SK-N-SH (cell line): ENCODE data around the gene IQGAP2. TPM values are rescaled to one million over a fixed set of nuclear protein-coding genes. Genes with fewer than 3 reads are reported as not detected.

ENCODE experiments used
- CTCF ChIA-PET: fragments of 300-600, 350-600 bp; formaldehyde crosslinking; extraction: SDS; loops from one replicate; lab custom pipeline; 2021; lab: Yijun Ruan, JAX
- POLR2A ChIA-PET: fragments of 350-600 bp; sonication (Branson Sonifier 250); formaldehyde crosslinking; extraction: SDS; loops from one replicate; lab custom pipeline; 2020; ENCODE audit warnings: antibody characterized with exemption, inconsistent platforms; lab: Yijun Ruan, JAX
- DNase-seq: peaks from one replicate; pipeline ENCODE4 v3.0.0; 2012
- H2AFZ ChIP-seq: fragments of 200-600 bp; sonication (generic); 2 replicates; pipeline ENCODE4 v1.8.1; 2016; ENCODE audit warnings: antibody characterized with exemption, mild to moderate bottlenecking, low read depth
- H3F3A ChIP-seq: fragments of 200-600 bp; sonication (generic); replicated peaks from 2 replicates; pipeline ENCODE3; 2016; ENCODE audit warnings: antibody characterized with exemption, mild to moderate bottlenecking; ENCODE audit not compliant: insufficient read depth
- H3K27ac ChIP-seq, 2 experiments: fragments of 200-500 bp in 1 of 2; fragments of 200-600 bp in 1 of 2; sonication (Bioruptor generic) in 1 of 2; sonication (generic), shearing (Covaris generic) in 1 of 2; 2 replicates each; pipeline versions ENCODE4 v1.5.1 to v1.6.1; 2014 to 2016; ENCODE audit warnings: low read depth in 2 of 2, inconsistent platforms in 1 of 2, low read length in 1 of 2, mild to moderate bottlenecking in 1 of 2, mixed read lengths in 1 of 2
- H3K27me3 ChIP-seq: fragments of 200-600 bp; sonication (generic), shearing (Covaris generic); 2 replicates; pipeline ENCODE4 v1.6.1; 2016; ENCODE audit warnings: mixed run types; ENCODE audit not compliant: insufficient read depth
- H3K36me3 ChIP-seq, 2 experiments: fragments of 200-500 bp in 1 of 2; fragments of 200-600 bp in 1 of 2; sonication (Bioruptor generic) in 1 of 2; sonication (generic) in 1 of 2; replicated peaks in 1 of 2; 2 replicates each; pipeline versions ENCODE3 to v1.5.1; 2014 to 2016; ENCODE audit warnings: low read length in 1 of 2, mild to moderate bottlenecking in 1 of 2; ENCODE audit not compliant: insufficient read depth in 2 of 2, control insufficient read depth in 1 of 2
- H3K4me1 ChIP-seq, 2 experiments: fragments of 200-500 bp in 1 of 2; fragments of 200-600 bp in 1 of 2; sonication (Bioruptor generic) in 1 of 2; sonication (generic), shearing (Covaris generic) in 1 of 2; 2 replicates each; pipeline versions ENCODE4 v1.5.1 to v1.6.1; 2014 to 2016; ENCODE audit warnings: low read depth in 1 of 2, low read length in 1 of 2, mixed run types in 1 of 2; ENCODE audit not compliant: insufficient read depth in 2 of 2, control insufficient read depth in 1 of 2
- H3K4me2 ChIP-seq: fragments of 200-600 bp; sonication (generic), shearing (Covaris generic); 2 replicates; pipeline ENCODE4 v1.6.1; 2017; ENCODE audit warnings: mixed run types
- H3K4me3 ChIP-seq, 2 experiments: fragments of 200-500 bp in 1 of 2; fragments of 200-600 bp in 1 of 2; sonication (Bioruptor generic) in 1 of 2; sonication (generic), shearing (Covaris generic) in 1 of 2; 2 replicates each; pipeline versions ENCODE4 v1.5.1 to v1.8.1; 2014 to 2016; ENCODE audit warnings: low read depth in 2 of 2, inconsistent platforms in 1 of 2, low read length in 1 of 2, mild to moderate bottlenecking in 1 of 2, mixed read lengths in 1 of 2, moderate library complexity in 1 of 2
- H3K79me2 ChIP-seq: fragments of 200-600 bp; sonication (generic); 2 replicates; pipeline ENCODE4 v1.8.1; 2017; ENCODE audit warnings: mild to moderate bottlenecking; ENCODE audit not compliant: insufficient read depth
- H3K9ac ChIP-seq: fragments of 200-600 bp; sonication (generic); 2 replicates; pipeline ENCODE4 v1.6.1; 2017; ENCODE audit warnings: mixed run types
- H3K9me2 ChIP-seq: fragments of 200-600 bp; sonication (generic); 2 replicates; pipeline ENCODE4 v1.6.1; 2017; ENCODE audit warnings: mixed run types
- H3K9me3 ChIP-seq: fragments of 200-600 bp; sonication (generic); 2 replicates; pipeline ENCODE4 v1.6.1; 2017; ENCODE audit warnings: mixed run types, mild to moderate bottlenecking, moderate library complexity
- H4K20me1 ChIP-seq: fragments of 200-600 bp; sonication (generic); 2 replicates; pipeline ENCODE4 v1.6.1; 2017; ENCODE audit warnings: mild to moderate bottlenecking, mixed run types; ENCODE audit not compliant: insufficient read depth
- CHD2 ChIP-seq: fragments of 150-350 bp; IDR thresholded peaks from 2 replicates; pipeline ENCODE4 v1.6.1; 2018; ENCODE audit warnings: low read length; ENCODE audit not compliant: partially characterized antibody
- ELF1 ChIP-seq: IDR thresholded peaks from 2 replicates; pipeline ENCODE4 v1.4.0; 2012
- EZH2phosphoT487 ChIP-seq: fragments of 200-600 bp; sonication (generic); IDR thresholded peaks from 2 replicates; pipeline ENCODE4 v1.6.1; 2017; ENCODE audit warnings: low read depth, mixed run types, mild to moderate bottlenecking, antibody characterized with exemption, moderate library complexity, borderline replicate concordance
- FOSL2 ChIP-seq: IDR thresholded peaks from 2 replicates; pipeline ENCODE4 v1.4.0; 2012; ENCODE audit warnings: low read depth, mild to moderate bottlenecking, moderate library complexity, borderline replicate concordance
- FOXJ3 ChIP-seq: sonication (generic); formaldehyde crosslinking; IDR thresholded peaks from 2 replicates; pipeline ENCODE4 v1.5.1; 2020; ENCODE audit warnings: mild to moderate bottlenecking, missing genetic modification reagents
- GABPA ChIP-seq: IDR thresholded peaks from 2 replicates; pipeline ENCODE4 v1.4.0; 2012; ENCODE audit warnings: low read depth, mild to moderate bottlenecking
- GATA2 ChIP-seq: sonication (generic); formaldehyde crosslinking; IDR thresholded peaks from 2 replicates; pipeline ENCODE4 v1.5.0; 2020; ENCODE audit warnings: mild to moderate bottlenecking, missing genetic modification reagents
- MXI1 ChIP-seq: IDR thresholded peaks from 2 replicates; pipeline ENCODE4 v1.6.1; 2012; ENCODE audit warnings: mild to moderate bottlenecking, low read depth, low read length, improper control_type of control experiment
- POLR2AphosphoS5 ChIP-seq: IDR thresholded peaks from 2 replicates; pipeline ENCODE4 v1.6.1; 2012; ENCODE audit warnings: low read depth, low read length
- RAD21 ChIP-seq: IDR thresholded peaks from 2 replicates; pipeline ENCODE4 v1.6.1; 2012; ENCODE audit warnings: mild to moderate bottlenecking, low read length
- RFX5 ChIP-seq: IDR thresholded peaks from 2 replicates; pipeline ENCODE4 v1.6.1; 2012; ENCODE audit warnings: mild to moderate bottlenecking, improper control_type of control experiment, low read length
- SIN3A ChIP-seq: IDR thresholded peaks from 2 replicates; pipeline ENCODE4 v1.6.1; 2012; ENCODE audit warnings: low read depth, mild to moderate bottlenecking, low read length, moderate library complexity, borderline replicate concordance
- TAF1 ChIP-seq: IDR thresholded peaks from 2 replicates; pipeline ENCODE4 v1.6.1; 2012; ENCODE audit warnings: low read depth, mild to moderate bottlenecking, low read length, moderate library complexity, borderline replicate concordance
- WGBS: methylation state at CpG from one replicate; pipeline ENCODE4 v1.1.6; 2017; ENCODE audit warnings: low lambda C conversion rate; 5-methylcytosine and 5-hydroxymethylcytosine counted together
- polyA plus RNA-seq, 3 experiments: library from polyadenylated mRNA; depleted of rRNA; stranded (reverse); fragments of >200 nt; gene quantifications; 2 replicates each; pipeline ENCODE4 v1.2.3, GENCODE V29; 2012
- TF ChIP-seq, protein P1 (sequence below): IDR thresholded peaks from 2 replicates; pipeline ENCODE4; 2012
- TF ChIP-seq, protein P2 (sequence below): IDR thresholded peaks from 2 replicates; pipeline ENCODE4 v1.6.1; 2012; ENCODE audit warnings: mild to moderate bottlenecking, low read depth, low read length, moderate library complexity

IQGAP2 gene
- polyA plus RNA-seq, 1 of the 3 experiments (the other 2 are of a cell fraction): 2.1 TPM

DNA sequence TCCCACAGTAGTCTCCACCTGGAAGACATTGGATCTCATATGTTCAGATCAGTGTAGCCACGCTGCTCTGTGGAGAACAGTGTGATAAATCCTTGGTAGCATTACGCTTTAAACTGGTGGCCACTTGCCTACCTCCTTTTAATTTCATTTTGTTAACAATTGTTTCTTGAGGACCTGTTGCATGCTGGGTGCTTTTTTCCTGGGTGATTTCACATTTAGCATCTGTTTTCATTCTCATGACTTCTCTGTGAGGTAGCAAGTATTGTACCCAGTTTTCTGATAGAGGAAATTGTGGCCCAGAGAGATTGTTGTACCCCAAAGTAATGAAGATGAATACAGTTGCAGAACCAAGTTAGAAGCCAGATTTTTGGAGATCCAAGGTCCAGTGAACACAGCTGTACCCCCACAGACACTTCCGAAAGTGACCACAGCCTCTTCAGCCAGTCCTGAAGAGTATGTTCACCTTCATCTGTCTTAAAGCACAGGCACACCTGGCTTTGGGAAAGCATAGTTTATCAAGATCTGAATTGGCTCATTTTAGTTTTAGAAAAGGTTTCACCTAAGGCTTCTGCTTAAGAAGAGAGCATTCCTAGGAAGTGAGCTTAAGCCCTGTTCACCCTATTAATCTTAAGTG, 144.9 kb downstream of the IQGAP2 start:
- Histone ChIP-seq H3K9me2 (no peaks in the 10 kb centered on the region), H3F3A (no peaks in the 10 kb centered on the region), H4K20me1 (no peaks in the 10 kb centered on the region), H3K9me3 (no peaks in the 10 kb centered on the region), H3K4me1 (peaks cover 3 to 9% of the 10 kb centered on the region in 2 experiments; a peak in 2 of 4 replicates), H3K79me2 (no peaks in the 10 kb centered on the region), H2AFZ (no peak overlapping the region), H3K27me3 (no peaks in the 10 kb centered on the region), H3K4me2 (no peak overlapping the region), H3K4me3 (no peak overlapping the region), H3K27ac (no peak overlapping the region), H3K36me3 (no peaks in the 10 kb centered on the region), H3K9ac (no peak overlapping the region)
- ChIA-PET CTCF (interaction anchor here (1.2 to 2.7 kb wide), 5 partner anchors 11 to 285 kb away, joined by 3 to 19 read pairs (median 5); partner anchors contain the start of gene IQGAP2), POLR2A (no interaction called here)
- no peak for DNase-seq
- 83% methylated on average over 3 of the region's 3 CpGs for WGBS
- no peak for TF ChIP-seq RFX5
- no peak for TF ChIP-seq RAD21
- TF ChIP-seq MXI1: no peak
- TF ChIP-seq FOSL2: no peak
- no peak for TF ChIP-seq POLR2AphosphoS5
- TF ChIP-seq, protein P1, sequence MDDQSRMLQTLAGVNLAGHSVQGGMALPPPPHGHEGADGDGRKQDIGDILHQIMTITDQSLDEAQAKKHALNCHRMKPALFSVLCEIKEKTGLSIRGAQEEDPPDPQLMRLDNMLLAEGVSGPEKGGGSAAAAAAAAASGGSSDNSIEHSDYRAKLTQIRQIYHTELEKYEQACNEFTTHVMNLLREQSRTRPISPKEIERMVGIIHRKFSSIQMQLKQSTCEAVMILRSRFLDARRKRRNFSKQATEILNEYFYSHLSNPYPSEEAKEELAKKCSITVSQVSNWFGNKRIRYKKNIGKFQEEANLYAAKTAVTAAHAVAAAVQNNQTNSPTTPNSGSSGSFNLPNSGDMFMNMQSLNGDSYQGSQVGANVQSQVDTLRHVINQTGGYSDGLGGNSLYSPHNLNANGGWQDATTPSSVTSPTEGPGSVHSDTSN: no peak
- no peak for TF ChIP-seq ELF1
- no peak for TF ChIP-seq TAF1
- no peak for TF ChIP-seq GATA2 (CRISPR knock-in tag)
- no peak for TF ChIP-seq FOXJ3 (CRISPR knock-in tag)
- TF ChIP-seq SIN3A: no peak
- no peak for TF ChIP-seq EZH2phosphoT487
- no peak for TF ChIP-seq GABPA
- TF ChIP-seq CHD2: no peak
- TF ChIP-seq, protein P2, sequence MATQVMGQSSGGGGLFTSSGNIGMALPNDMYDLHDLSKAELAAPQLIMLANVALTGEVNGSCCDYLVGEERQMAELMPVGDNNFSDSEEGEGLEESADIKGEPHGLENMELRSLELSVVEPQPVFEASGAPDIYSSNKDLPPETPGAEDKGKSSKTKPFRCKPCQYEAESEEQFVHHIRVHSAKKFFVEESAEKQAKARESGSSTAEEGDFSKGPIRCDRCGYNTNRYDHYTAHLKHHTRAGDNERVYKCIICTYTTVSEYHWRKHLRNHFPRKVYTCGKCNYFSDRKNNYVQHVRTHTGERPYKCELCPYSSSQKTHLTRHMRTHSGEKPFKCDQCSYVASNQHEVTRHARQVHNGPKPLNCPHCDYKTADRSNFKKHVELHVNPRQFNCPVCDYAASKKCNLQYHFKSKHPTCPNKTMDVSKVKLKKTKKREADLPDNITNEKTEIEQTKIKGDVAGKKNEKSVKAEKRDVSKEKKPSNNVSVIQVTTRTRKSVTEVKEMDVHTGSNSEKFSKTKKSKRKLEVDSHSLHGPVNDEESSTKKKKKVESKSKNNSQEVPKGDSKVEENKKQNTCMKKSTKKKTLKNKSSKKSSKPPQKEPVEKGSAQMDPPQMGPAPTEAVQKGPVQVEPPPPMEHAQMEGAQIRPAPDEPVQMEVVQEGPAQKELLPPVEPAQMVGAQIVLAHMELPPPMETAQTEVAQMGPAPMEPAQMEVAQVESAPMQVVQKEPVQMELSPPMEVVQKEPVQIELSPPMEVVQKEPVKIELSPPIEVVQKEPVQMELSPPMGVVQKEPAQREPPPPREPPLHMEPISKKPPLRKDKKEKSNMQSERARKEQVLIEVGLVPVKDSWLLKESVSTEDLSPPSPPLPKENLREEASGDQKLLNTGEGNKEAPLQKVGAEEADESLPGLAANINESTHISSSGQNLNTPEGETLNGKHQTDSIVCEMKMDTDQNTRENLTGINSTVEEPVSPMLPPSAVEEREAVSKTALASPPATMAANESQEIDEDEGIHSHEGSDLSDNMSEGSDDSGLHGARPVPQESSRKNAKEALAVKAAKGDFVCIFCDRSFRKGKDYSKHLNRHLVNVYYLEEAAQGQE: no peak
